HG03280 (cell line): Measurements from ENCODE around the gene PAK4.

Source experiments
- ATAC-seq: cut with Tn5 transposase; IDR thresholded peaks from one replicate; pipeline ENCODE4 v1.9.1; 2021; ENCODE audit warnings: mild to moderate bottlenecking, moderate library complexity; ENCODE audit not compliant: unreplicated experiment

PAK4 gene

DNA sequence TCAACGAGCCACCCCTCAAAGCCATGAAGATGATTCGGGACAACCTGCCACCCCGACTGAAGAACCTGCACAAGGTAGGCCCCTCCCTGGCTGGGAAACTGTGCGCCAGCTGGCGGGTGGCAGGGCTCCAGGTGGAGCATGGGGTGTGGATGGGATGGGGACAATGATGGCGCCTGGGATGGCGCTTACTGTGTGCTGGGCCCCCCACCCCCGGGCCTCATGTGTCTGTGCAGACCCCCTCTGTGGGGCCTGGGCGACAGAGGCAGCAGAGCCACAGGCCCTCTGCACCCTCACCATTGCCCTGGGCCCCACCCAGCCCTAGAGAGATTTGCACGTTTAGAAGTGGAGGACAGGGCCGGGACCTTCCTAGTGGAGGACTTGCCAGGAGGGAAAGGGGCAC lies 52.1 kb downstream of the PAK4 start:
- ATAC-seq = no peak

GRCh38 chr19:39178296-39179006 lies 52.9 kb downstream of the PAK4 start:
- no peak for ATAC-seq

GRCh38 chr19:39179754-39180153 lies 54.2 kb downstream of the PAK4 start:
- ATAC-seq = no peak

- ATAC-seq = no peak
Observed at GRCh38 chr19:39180749-39181148, 55.2 kb downstream of the PAK4 start.

DNA sequence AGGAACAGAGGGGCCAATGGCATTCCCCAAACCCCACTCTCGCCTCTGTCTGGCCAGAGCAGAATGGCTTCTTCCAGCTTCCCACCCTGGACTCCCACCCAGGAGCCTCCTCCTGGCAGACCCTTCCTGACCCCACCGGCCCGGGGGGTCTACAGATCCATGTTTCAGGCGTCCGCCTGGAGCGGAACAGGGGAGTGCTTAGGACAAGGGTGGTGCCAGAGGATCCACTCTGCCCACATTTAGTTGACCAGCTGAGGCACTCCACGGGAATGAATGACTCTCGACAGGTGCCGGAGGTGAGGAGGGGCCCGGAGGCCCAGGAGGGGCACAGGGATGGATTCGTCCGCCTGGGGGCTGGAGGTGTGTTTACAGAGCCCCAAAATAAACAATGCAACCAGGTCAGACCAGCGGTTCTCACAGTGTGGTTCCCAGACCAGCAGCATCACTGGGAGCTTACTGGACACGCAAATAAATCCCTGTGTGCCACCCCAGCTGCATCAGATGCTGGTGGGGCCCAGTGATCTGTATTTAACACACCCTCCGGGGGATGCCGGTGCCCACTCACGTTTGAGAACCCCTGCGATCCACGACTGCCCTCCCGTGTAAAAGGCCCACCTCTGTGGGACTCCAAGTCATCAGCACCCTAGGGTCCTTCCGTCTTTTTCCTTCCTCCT lies 56.1 kb downstream of the PAK4 start:
- ATAC-seq = no peak

- no peak for ATAC-seq
Observed at GRCh38 chr19:39182174-39182505, 56.6 kb downstream of the PAK4 start.

DNA sequence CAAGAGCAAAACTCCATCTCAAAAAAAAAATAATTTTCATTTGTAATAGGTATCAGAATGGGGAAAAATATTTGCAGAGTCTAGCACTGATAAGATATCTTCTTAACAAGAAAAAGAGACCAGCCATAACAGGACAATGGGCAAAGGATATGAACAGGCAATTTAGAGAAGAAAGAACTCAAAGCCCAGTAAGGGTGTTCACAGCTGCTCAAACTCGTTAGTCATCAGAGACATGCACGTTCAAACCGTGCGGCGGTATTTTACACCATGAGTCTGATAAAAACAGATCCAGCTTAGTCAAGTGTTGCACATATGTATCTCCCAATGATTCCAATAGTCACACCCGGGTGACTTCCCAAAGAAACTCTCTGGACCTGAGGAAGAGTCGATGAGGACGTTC lies 57.5 kb downstream of the PAK4 start:
- ATAC-seq = no peak

DNA sequence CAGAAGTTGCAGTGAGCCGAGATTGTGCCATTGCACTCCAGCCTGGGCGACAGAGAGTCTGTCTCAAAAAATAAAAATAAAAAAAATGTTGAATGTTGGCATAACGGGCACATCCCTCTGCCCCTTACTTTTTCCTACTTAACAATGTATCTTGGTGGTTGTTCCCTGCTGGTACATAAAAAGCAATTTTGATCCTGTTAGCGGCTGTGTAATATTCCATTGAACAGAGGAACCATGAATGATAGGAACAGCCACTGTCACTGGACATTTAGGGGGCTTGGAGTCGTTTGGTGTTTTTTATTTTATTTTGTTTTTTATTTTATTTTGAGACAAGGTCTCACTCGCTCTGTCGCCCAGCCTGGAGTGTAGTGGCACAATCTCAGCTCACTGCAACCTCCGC lies 60.8 kb downstream of the PAK4 start:
- ATAC-seq = no peak

DNA sequence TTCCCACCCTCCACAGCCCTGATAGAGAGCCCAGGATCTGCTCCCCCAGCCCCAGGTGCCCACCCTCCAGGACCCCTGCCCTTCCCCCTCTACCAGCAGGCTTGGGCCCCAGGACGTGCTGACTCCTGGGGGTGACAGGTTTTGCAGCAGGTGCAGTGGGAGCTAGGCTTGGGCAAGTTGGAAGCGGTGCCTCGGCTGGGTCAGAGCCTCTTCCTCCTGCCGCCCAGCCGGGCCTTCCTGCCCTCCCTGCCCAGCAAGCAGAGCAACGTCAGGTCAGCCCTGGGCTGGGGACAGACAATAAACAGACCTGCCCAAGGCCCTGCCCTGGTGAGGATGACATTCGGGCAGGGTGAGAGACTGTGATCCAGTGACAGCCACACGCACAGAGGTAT lies 62.0 kb downstream of the PAK4 start:
- no peak for ATAC-seq

DNA sequence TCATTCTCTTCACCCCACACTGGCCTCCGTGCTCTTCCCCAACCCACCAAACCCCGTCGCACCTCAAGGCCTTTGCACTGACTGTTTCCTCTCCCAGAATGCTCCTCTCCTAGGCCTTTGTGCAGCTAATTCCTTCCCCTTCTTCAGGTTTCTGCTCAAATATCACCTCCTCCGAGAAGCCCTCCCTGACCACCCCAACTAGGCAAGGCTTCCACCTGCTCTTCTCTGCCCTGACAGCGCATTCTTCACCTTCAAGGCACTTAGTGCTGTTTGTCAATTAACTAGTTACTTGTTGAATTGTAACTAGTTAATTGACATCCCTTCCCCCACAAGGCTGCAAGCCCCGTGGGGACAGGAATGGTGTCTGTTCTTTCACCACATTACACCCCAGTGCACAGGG lies 63.4 kb downstream of the PAK4 start:
- ATAC-seq = no peak

- no peak for ATAC-seq
Observed at GRCh38 chr19:39190768-39191167, 65.2 kb downstream of the PAK4 start.

- ATAC-seq = no peak
Observed at GRCh38 chr19:39192846-39193245, 67.3 kb downstream of the PAK4 start.

- no peak for ATAC-seq
Observed at GRCh38 chr19:39193803-39194202, 68.2 kb downstream of the PAK4 start.

DNA sequence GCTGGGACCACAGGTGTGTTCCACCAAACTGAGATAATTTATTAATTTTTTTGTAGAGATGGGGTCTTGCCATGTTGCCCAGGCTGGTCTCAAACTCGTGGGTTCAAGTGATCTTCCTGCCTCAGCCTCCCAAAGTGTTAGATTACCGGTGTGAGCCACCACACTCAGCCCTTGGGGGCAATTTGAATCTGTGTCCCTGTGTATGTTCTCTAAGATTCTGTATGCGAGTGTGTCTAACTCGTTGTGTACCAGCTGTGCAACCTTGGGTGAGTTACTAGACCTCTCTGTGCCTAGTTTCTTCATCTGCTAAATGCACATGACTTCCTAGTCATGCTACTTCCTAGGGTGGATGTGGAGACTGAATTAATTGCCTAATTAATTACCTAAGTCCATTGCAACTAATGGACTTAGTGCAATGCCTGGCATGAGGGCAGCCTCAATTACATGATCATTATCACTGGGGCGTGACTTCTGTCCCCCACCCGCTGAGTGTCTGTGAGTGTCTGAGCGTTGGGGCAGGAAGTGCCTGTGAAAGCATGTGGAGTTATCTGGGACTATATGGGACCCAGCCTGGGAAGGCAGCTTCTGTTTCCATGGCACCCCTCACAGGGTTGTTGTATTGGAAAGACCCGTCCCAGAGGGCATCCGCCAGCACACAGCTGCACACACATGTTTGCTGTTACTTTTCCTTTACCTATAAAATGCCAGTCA lies 69.4 kb downstream of the PAK4 start:
- ATAC-seq = no peak

- ATAC-seq = no peak
Observed at GRCh38 chr19:39195755-39196154, 70.2 kb downstream of the PAK4 start.

- ATAC-seq = no peak
Observed at GRCh38 chr19:39196320-39196719, 70.7 kb downstream of the PAK4 start.

DNA sequence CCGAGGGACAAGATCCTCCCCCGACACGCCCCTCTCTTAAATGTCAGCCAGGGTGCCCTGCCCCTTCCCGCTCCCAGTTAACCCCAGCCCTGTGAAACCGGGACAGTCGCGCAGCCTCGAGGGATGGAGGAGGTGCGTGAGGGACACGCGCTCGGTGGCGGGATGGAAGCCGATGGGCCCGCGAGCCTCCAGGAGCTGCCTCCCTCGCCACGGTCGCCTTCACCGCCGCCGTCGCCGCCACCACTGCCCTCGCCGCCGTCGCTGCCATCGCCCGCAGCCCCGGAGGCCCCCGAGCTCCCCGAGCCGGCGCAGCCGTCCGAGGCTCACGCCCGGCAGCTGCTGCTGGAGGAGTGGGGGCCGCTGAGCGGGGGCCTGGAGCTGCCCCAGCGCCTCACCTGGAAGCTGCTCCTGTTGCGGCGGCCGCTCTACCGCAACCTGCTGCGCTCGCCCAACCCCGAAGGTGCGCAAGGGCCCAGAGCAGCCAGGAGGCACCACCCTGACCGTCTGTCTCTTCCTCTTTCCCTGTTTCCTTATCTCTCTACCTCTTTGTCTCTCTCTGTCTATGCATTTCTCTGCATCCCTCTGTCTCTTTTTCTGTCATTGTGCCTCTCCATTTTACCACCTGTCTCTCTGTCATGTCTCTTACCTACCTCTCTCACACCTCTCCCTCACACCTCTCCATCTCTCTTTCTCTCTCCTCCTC lies 71.4 kb downstream of the PAK4 start, which contains the start of gene NCCRP1:
Gene NCCRP1, plus strand, starts transcription at position 105 of the 703 bp plus-strand sequence. Its CDS starts 19 bp downstream, at position 124.
- ATAC-seq = no peak

DNA sequence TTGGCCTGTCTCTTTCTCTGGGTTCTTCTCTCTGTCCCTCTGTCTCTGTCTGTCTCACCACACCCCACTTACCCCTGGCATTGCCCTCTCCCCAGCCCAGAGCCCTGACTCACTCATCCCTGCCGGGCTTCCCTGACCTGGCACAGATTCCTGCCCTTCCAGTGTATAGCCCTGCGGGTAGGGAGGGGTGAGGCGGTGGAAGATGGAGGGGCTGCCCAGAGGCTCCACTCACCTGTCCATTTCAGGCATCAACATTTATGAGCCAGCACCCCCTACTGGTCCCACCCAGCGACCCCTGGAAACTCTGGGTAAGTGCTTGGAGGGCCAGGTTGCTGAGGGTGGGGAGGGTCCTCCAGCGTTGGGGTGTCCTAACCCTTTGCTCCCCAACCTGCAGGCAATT lies 72.2 kb downstream of the PAK4 start:
- no peak for ATAC-seq

DNA sequence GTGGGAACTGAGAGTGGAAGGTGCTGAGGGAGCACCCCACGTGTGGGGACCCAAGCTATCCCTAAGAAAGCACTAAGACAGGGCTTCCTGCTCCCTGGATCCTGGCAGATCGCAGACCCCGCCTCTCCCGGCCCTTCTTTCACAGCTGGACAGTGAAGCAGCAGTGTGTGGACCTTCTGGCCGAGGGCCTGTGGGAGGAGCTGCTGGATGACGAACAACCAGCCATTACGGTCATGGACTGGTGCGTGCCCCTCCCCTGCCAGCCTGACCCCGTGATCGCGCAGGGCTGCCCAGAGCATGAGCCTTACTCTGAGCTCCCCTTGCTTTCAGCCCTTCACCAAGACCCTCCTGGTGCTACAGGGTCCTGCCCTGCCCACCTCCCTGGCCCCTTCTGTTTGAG lies 73.4 kb downstream of the PAK4 start:
- ATAC-seq = no peak

DNA sequence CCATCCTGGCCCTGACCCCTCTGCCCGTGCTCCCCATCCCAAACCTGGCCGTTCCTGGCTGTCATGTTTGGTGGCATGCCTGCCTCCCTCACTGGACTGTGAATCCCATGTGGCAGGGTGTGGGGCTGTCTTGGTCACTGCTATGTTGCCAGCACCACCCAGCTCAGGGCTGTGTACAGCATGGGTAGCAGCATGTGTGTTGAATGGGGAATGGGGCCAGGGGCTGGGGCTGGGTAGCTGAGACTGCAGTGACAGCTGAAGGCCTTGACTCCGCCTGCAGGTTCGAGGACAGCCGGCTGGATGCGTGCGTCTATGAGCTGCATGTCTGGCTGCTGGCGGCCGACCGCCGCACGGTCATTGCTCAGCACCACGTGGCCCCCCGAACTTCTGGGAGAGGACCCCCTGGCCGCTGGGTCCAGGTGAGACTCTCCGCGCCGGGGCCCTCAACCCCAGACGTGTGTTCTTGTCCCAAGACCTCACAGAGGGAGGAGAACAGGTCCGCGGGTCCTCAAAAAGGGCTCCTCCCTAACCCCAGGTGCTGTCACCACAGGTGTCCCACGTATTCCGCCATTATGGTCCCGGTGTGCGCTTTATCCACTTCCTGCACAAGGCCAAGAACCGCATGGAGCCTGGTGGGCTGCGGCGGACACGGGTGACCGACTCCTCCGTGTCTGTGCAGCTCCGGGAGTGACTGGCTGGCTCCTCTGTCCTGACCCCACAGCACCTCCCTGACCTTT lies 74.6 kb downstream of the PAK4 start:
- ATAC-seq = no peak

DNA sequence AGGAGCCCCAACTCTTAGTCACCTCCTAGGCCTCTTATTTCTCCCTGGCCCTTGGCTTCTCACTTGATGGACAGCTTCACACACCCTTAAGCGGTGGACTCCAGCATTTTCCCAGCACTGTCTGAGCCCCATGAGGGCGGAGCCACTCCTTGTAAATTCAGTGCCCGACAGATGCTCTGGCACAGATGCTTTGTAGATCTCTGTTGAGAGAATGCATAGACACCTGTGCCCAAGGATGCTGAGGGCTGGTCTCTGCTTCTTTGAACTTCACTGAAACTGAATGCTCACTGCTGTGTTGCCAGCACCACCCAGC lies 75.2 kb downstream of the PAK4 start:
- ATAC-seq = no peak
